HEK293 (cell line): ENCODE results near the gene SH3BP5.

Experiments
- HOXD13 ChIP-seq: sonication (generic); formaldehyde crosslinking; IDR thresholded peaks from 2 replicates; pipeline ENCODE4 v1.8.0; 2022; ENCODE audit warnings: missing genetic modification reagents, borderline replicate concordance
- KLF8 ChIP-seq: fragments of 450-650 bp; formaldehyde crosslinking; IDR thresholded peaks from 2 replicates; pipeline ENCODE4 v1.5.1; 2016; ENCODE audit warnings: missing biosample characterization, missing genetic modification characterization
- MZF1 ChIP-seq: fragments of 450-650 bp; formaldehyde crosslinking; IDR thresholded peaks from 2 replicates; pipeline ENCODE4 v1.5.1; 2017; ENCODE audit warnings: missing biosample characterization, missing genetic modification characterization, borderline replicate concordance
- OVOL3 ChIP-seq: fragments of 450-650 bp; formaldehyde crosslinking; IDR thresholded peaks from 2 replicates; pipeline ENCODE4 v1.5.1; 2016; ENCODE audit warnings: missing biosample characterization, missing genetic modification characterization
- SCRT1 ChIP-seq: fragments of 450-650 bp; formaldehyde crosslinking; IDR thresholded peaks from 2 replicates; pipeline ENCODE4 v1.5.1; 2016; ENCODE audit warnings: missing biosample characterization, missing genetic modification characterization, borderline replicate concordance
- TRIM28 ChIP-seq: IDR thresholded peaks from 2 replicates; pipeline ENCODE4 v1.6.1; 2011; ENCODE audit warnings: low read length, control low read depth, borderline replicate concordance
- YY1 ChIP-seq: fragments of 450-650 bp; formaldehyde crosslinking; IDR thresholded peaks from 2 replicates; pipeline ENCODE4 v1.5.1; 2018; ENCODE audit warnings: missing biosample characterization, missing genetic modification characterization
- ZBTB1 ChIP-seq: fragments of 450-650 bp; formaldehyde crosslinking; IDR thresholded peaks from 2 replicates; pipeline ENCODE4 v1.5.1; 2016; ENCODE audit warnings: missing biosample characterization, missing genetic modification characterization
- ZBTB17 ChIP-seq: fragments of 450-650 bp; formaldehyde crosslinking; IDR thresholded peaks from 2 replicates; pipeline ENCODE4 v1.5.1; 2016; ENCODE audit warnings: missing biosample characterization, missing genetic modification characterization
- ZBTB21 ChIP-seq: fragments of 450-650 bp; formaldehyde crosslinking; IDR thresholded peaks from 2 replicates; pipeline ENCODE4 v1.5.1; 2017; ENCODE audit warnings: missing biosample characterization, missing genetic modification characterization
- ZEB2 ChIP-seq: fragments of 450-650 bp; formaldehyde crosslinking; IDR thresholded peaks from 2 replicates; pipeline ENCODE4 v1.5.1; 2016; ENCODE audit warnings: missing biosample characterization, missing genetic modification characterization
- ZFHX2 ChIP-seq: fragments of 450-650 bp; formaldehyde crosslinking; conservative IDR thresholded peaks from 2 replicates; pipeline ENCODE4 v1.5.1; 2016; ENCODE audit warnings: missing biosample characterization, missing genetic modification characterization
- ZNF114 ChIP-seq: fragments of 450-650 bp; formaldehyde crosslinking; IDR thresholded peaks from 2 replicates; pipeline ENCODE4 v1.5.0; 2017; ENCODE audit warnings: missing biosample characterization, missing genetic modification characterization
- ZNF140 ChIP-seq: fragments of 450-650 bp; formaldehyde crosslinking; IDR thresholded peaks from 2 replicates; pipeline ENCODE4 v1.5.1; 2016; ENCODE audit warnings: missing biosample characterization, missing genetic modification characterization
- ZNF157 ChIP-seq: fragments of 450-650 bp; formaldehyde crosslinking; IDR thresholded peaks from 2 replicates; pipeline ENCODE4 v1.5.1; 2016; ENCODE audit warnings: missing biosample characterization, missing genetic modification characterization
- ZNF175 ChIP-seq: fragments of 450-650 bp; formaldehyde crosslinking; IDR thresholded peaks from 2 replicates; pipeline ENCODE4 v1.5.1; 2016; ENCODE audit warnings: missing biosample characterization, missing genetic modification characterization
- ZNF239 ChIP-seq: fragments of 450-650 bp; formaldehyde crosslinking; IDR thresholded peaks from 2 replicates; pipeline ENCODE4 v1.5.1; 2016; ENCODE audit warnings: missing biosample characterization, missing genetic modification characterization
- ZNF24 ChIP-seq: fragments of 450-650 bp; formaldehyde crosslinking; IDR thresholded peaks from 2 replicates; pipeline ENCODE4 v1.5.1; 2016; ENCODE audit warnings: missing biosample characterization, missing genetic modification characterization
- ZNF292 ChIP-seq: fragments of 450-650 bp; formaldehyde crosslinking; IDR thresholded peaks from 2 replicates; pipeline ENCODE4 v1.5.1; 2016; ENCODE audit warnings: low read depth, missing biosample characterization, missing genetic modification characterization, borderline replicate concordance
- ZNF311 ChIP-seq: fragments of 450-650 bp; formaldehyde crosslinking; IDR thresholded peaks from 2 replicates; pipeline ENCODE4 v1.5.1; 2017; ENCODE audit warnings: missing biosample characterization, missing genetic modification characterization, borderline replicate concordance
- ZNF335 ChIP-seq: fragments of 450-650 bp; formaldehyde crosslinking; conservative IDR thresholded peaks from 2 replicates; pipeline ENCODE4 v1.5.1; 2016; ENCODE audit warnings: missing biosample characterization, missing genetic modification characterization
- ZNF350 ChIP-seq: fragments of 450-650 bp; formaldehyde crosslinking; IDR thresholded peaks from 2 replicates; pipeline ENCODE4 v1.5.0; 2017; ENCODE audit warnings: missing biosample characterization, mild to moderate bottlenecking, missing genetic modification characterization
- ZNF354C ChIP-seq: fragments of 450-650 bp; formaldehyde crosslinking; IDR thresholded peaks from 2 replicates; pipeline ENCODE4 v1.5.1; 2016; ENCODE audit warnings: missing biosample characterization, missing genetic modification characterization, low read depth, borderline replicate concordance
- ZNF366 ChIP-seq: fragments of 450-650 bp; formaldehyde crosslinking; conservative IDR thresholded peaks from 2 replicates; pipeline ENCODE4 v1.5.1; 2016; ENCODE audit warnings: missing biosample characterization, missing genetic modification characterization
- ZNF473 ChIP-seq: fragments of 450-650 bp; formaldehyde crosslinking; IDR thresholded peaks from 2 replicates; pipeline ENCODE4 v1.5.1; 2017; ENCODE audit warnings: missing biosample characterization, missing genetic modification characterization
- ZNF48 ChIP-seq: fragments of 450-650 bp; formaldehyde crosslinking; IDR thresholded peaks from 2 replicates; pipeline ENCODE4 v1.5.1; 2016; ENCODE audit warnings: missing biosample characterization, missing genetic modification characterization
- ZNF501 ChIP-seq: fragments of 450-650 bp; formaldehyde crosslinking; IDR thresholded peaks from 2 replicates; pipeline ENCODE4 v1.5.1; 2016; ENCODE audit warnings: missing biosample characterization, missing genetic modification characterization
- ZNF610 ChIP-seq: fragments of 450-650 bp; formaldehyde crosslinking; IDR thresholded peaks from 2 replicates; pipeline ENCODE4 v1.5.1; 2016; ENCODE audit warnings: missing biosample characterization, missing genetic modification characterization, borderline replicate concordance
- ZNF76 ChIP-seq: fragments of 450-650 bp; formaldehyde crosslinking; IDR thresholded peaks from 2 replicates; pipeline ENCODE4; 2016; ENCODE audit warnings: low read depth, missing biosample characterization, missing genetic modification characterization, borderline replicate concordance
- ZNF837 ChIP-seq: fragments of 450-650 bp; formaldehyde crosslinking; IDR thresholded peaks from 2 replicates; pipeline ENCODE4 v1.5.1; 2016; ENCODE audit warnings: missing biosample characterization, missing genetic modification characterization
- TF ChIP-seq, protein P1 (sequence below): fragments of 450-650 bp; formaldehyde crosslinking; IDR thresholded peaks from 2 replicates; pipeline ENCODE4 v1.5.1; 2016; ENCODE audit warnings: missing biosample characterization, missing genetic modification characterization, borderline replicate concordance
- TF ChIP-seq, protein P2 (sequence below): fragments of 450-650 bp; formaldehyde crosslinking; IDR thresholded peaks from 2 replicates; pipeline ENCODE4 v1.5.1; 2016; ENCODE audit warnings: missing biosample characterization, missing genetic modification characterization
- TF ChIP-seq, protein P3 (sequence below): fragments of 450-650 bp; IDR thresholded peaks from 2 replicates; pipeline ENCODE4 v1.5.1; 2018; ENCODE audit warnings: missing biosample characterization, missing genetic modification characterization

Gene SH3BP5

DNA sequence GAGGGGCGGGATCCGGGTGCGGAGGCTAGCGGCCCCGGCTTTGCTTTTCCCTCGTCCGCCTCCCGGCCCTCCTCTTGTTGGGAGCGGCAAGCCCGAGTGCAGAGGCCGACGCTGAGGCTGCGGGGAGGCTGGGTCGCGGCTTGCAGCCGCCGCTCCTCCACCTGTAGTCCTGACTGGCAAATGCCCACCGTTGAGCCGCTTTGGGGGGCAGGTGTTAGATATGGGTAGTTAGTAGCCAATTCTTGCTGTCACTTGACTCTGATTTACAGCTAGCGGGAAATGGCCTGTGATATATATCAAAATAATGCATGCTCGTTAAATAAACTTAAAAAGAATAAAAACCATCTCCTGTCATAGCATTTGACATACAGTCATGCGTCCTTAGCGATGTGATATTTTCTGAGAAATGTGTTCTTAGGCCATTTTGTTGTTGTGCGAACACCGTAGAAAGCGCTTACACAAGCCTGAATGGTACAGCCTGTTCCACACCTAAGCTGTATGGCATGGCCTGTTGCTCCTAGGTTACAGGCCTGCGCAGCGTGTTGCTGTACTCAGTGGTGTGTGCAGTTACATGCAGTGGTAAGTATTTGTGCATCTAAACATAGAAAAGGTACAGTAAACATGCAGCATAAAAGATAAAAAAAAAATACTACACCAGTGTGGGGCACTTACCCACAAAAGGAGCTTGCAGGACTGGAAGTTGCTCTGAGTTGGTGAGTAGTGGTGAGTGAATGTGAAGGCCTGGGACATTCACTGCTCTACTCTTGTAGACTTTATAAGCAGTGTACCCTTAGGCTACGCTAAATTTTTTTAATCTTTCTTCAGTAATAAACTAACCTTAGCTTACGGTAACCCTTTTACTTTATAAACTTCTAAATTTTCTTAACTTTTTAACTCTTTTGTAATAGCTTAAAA lies 125.5 kb downstream of the SH3BP5 start (continued):
- TF ChIP-seq ZNF48 (no peak), ZNF350 (no peak), ZNF501 (tag by site-specific recombination) (0 out of 2 replicates have a peak, but pooled peaks have one; percentile 89), ZNF239 (no peak), ZNF157 (no peak), MZF1 (tag by site-specific recombination) (no peak), ZNF140 (tag by site-specific recombination) (no peak), ZNF76 (tag by site-specific recombination) (no peak), ZNF292 (no peak), ZNF473 (tag by site-specific recombination) (no peak), ZNF114 (tag by site-specific recombination) (no peak), ZEB2 (0 out of 2 replicates have a peak, but pooled peaks have one; percentile 48), ZNF366 (no peak), ZBTB17 (tag by site-specific recombination) (peak; percentile 20), SCRT1 (tag by site-specific recombination) (peak; percentile 99), ZNF837 (tag by site-specific recombination) (no peak), ZNF175 (tag by site-specific recombination) (no peak), YY1 (no peak), TRIM28 (no peak), HOXD13 (CRISPR knock-in tag) (no peak), ZNF335 (tag by site-specific recombination) (peak; percentile 21), KLF8 (peak; percentile 62; the same call in 1 of the 2 replicates), ZNF610 (tag by site-specific recombination) (no peak), ZNF354C (tag by site-specific recombination) (no peak), OVOL3 (tag by site-specific recombination) (no peak), ZNF311 (tag by site-specific recombination) (no peak), ZBTB1 (tag by site-specific recombination) (no peak), ZNF24 (tag by site-specific recombination) (no peak), ZBTB21 (tag by site-specific recombination) (no peak; the same call in 1 of the 2 replicates), ZFHX2 (tag by site-specific recombination) (no peak)
- TF ChIP-seq, protein P1, sequence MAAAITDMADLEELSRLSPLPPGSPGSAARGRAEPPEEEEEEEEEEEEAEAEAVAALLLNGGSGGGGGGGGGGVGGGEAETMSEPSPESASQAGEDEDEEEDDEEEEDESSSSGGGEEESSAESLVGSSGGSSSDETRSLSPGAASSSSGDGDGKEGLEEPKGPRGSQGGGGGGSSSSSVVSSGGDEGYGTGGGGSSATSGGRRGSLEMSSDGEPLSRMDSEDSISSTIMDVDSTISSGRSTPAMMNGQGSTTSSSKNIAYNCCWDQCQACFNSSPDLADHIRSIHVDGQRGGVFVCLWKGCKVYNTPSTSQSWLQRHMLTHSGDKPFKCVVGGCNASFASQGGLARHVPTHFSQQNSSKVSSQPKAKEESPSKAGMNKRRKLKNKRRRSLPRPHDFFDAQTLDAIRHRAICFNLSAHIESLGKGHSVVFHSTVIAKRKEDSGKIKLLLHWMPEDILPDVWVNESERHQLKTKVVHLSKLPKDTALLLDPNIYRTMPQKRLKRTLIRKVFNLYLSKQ (tag by site-specific recombination), result no peak
- TF ChIP-seq, protein P2, sequence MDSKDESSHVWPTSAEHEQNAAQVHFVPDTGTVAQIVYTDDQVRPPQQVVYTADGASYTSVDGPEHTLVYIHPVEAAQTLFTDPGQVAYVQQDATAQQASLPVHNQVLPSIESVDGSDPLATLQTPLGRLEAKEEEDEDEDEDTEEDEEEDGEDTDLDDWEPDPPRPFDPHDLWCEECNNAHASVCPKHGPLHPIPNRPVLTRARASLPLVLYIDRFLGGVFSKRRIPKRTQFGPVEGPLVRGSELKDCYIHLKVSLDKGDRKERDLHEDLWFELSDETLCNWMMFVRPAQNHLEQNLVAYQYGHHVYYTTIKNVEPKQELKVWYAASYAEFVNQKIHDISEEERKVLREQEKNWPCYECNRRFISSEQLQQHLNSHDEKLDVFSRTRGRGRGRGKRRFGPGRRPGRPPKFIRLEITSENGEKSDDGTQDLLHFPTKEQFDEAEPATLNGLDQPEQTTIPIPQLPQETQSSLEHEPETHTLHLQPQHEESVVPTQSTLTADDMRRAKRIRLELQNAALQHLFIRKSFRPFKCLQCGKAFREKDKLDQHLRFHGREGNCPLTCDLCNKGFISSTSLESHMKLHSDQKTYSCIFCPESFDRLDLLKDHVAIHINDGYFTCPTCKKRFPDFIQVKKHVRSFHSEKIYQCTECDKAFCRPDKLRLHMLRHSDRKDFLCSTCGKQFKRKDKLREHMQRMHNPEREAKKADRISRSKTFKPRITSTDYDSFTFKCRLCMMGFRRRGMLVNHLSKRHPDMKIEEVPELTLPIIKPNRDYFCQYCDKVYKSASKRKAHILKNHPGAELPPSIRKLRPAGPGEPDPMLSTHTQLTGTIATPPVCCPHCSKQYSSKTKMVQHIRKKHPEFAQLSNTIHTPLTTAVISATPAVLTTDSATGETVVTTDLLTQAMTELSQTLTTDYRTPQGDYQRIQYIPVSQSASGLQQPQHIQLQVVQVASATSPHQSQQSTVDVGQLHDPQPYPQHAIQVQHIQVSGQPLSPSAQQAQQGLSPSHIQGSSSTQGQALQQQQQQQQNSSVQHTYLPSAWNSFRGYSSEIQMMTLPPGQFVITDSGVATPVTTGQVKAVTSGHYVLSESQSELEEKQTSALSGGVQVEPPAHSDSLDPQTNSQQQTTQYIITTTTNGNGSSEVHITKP, result peak; percentile 95
- TF ChIP-seq, protein P3, sequence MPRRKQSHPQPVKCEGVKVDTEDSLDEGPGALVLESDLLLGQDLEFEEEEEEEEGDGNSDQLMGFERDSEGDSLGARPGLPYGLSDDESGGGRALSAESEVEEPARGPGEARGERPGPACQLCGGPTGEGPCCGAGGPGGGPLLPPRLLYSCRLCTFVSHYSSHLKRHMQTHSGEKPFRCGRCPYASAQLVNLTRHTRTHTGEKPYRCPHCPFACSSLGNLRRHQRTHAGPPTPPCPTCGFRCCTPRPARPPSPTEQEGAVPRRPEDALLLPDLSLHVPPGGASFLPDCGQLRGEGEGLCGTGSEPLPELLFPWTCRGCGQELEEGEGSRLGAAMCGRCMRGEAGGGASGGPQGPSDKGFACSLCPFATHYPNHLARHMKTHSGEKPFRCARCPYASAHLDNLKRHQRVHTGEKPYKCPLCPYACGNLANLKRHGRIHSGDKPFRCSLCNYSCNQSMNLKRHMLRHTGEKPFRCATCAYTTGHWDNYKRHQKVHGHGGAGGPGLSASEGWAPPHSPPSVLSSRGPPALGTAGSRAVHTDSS (tag by site-specific recombination), result no peak
